ENCODE data around the gene GNPTG. TPM values are rescaled to one million over a fixed set of nuclear protein-coding genes. Genes with fewer than 3 reads are reported as not detected.
A peak's percentile ranks its signal among the peaks of the same experiment; 100 is the strongest.

GNPTG gene
- total and polyA plus RNA-seq, 9 of the 15 experiments (the other 6 are each of a cell fraction or from before 2014, with no cell fraction given) = 0.69 to 33.3 (median 13.6) TPM

- peak; percentile 75 for TF ChIP-seq RBFOX2 (IDR thresholded peaks at IDR 0.05; ENCODE audit: low read depth, low read length)
- peak; percentile 82 for TF ChIP-seq EGR1 (conservative IDR thresholded peaks at IDR 0.05)
- peak; percentile 98 for TF ChIP-seq VEZF1 (CRISPR knock-in tag; IDR thresholded peaks at IDR 0.05)
- 0 out of 2 replicates have a peak, but pooled peaks have one; percentile 75 for TF ChIP-seq DPF2 (IDR thresholded peaks at IDR 0.05)
- TF ChIP-seq ARID1B (IDR thresholded peaks at IDR 0.05) = 0 out of 2 replicates have a peak, but pooled peaks have one; percentile 7
- TF ChIP-seq FOXK2 (conservative IDR thresholded peaks at IDR 0.05 in 1 of 2, IDR thresholded peaks at IDR 0.05 in 1 of 2; ENCODE audit: low read depth in 2 of 2) = peak; percentile 8 to 16; a peak in 1 of 4 replicates
- no peak for TF ChIP-seq HNRNPUL1 (IDR thresholded peaks at IDR 0.05; ENCODE audit: low read length)
- TF ChIP-seq ZNF785 (CRISPR knock-in tag; IDR thresholded peaks at IDR 0.05) = no peak
- 0 out of 2 replicates have a peak, but pooled peaks have one; percentile 52 for TF ChIP-seq ETV5 (CRISPR knock-in tag; IDR thresholded peaks at IDR 0.05; ENCODE audit: low read depth)
- peak; percentile 70; the same call in 1 of the 2 replicates for TF ChIP-seq POLR2AphosphoS5 (IDR thresholded peaks at IDR 0.05; ENCODE audit: control insufficient read depth, insufficient read depth, low read depth, low read length)
- 0 out of 2 replicates have a peak, but pooled peaks have one; percentile 39 for TF ChIP-seq MTA1 (IDR thresholded peaks at IDR 0.05; ENCODE audit: borderline replicate concordance)
These were observed 43.4 kb upstream of the GNPTG start (continued) for GRCh38 chr16:1308036-1308976.
